GM12878 (cell line): ENCODE results near the gene CRYBA2. TPM values are rescaled to one million over a fixed set of nuclear protein-coding genes. Genes with fewer than 3 reads are reported as not detected.
A peak's percentile ranks its signal among the peaks of the same experiment; 100 is the strongest.

Experiments
- ATAC-seq: fragments of 200-7000 bp; cut with Tn5 transposase; 3 replicates; pipeline ENCODE4 v1.9.1; 2020; ENCODE audit warnings: mild to moderate bottlenecking, moderate library complexity
- BruUV-seq: library from RNA; stranded (reverse); fragments of 400-500 nt; replicated peaks from 2 replicates; lab custom pipeline; 2021; lab: Mats Ljungman, UMichigan
- CTCF ChIA-PET: fragments of 300-600 bp; sonication (Branson Sonifier 250); formaldehyde crosslinking; extraction: SDS; loops from one replicate; lab custom pipeline; 2021; ENCODE audit warnings: inconsistent platforms; lab: Yijun Ruan, JAX
- POLR2A ChIA-PET: fragments of 350-600 bp; formaldehyde crosslinking; extraction: SDS; loops from one replicate; lab custom pipeline; 2021; ENCODE audit warnings: inconsistent platforms; lab: Charles Lee
- RAD21 ChIA-PET: fragments of 300-600 bp; sonication (Branson Sonifier 250); formaldehyde crosslinking; loops from one replicate; lab custom pipeline; 2023; ENCODE audit warnings: antibody characterized with exemption; ENCODE audit not compliant: unreplicated experiment; lab: Charles Lee
- SMC1A ChIA-PET: fragments of 300-600 bp; sonication (Branson Sonifier 250); formaldehyde crosslinking; loops from one replicate; lab custom pipeline; 2023; ENCODE audit not compliant: unreplicated experiment, uncharacterized antibody; lab: Charles Lee
- DNase-seq: peaks from one replicate; pipeline ENCODE4 v3.0.0-alpha.2; 2011; ENCODE audit warnings: low read depth, low spot score
- FAIRE-seq: peaks from 3 replicates; lab custom pipeline; 2011; peaks lifted over from hg19 to GRCh38; lab: Jason Lieb, UNC
- H2AFZ ChIP-seq: 2 replicates; pipeline ENCODE4 v1.6.0; 2011; ENCODE audit warnings: low read depth, low read length, control low read depth; ENCODE audit not compliant: control insufficient read depth
- H3K27ac ChIP-seq: 2 replicates; pipeline ENCODE4 v1.5.1; 2011; ENCODE audit warnings: control low read depth; ENCODE audit not compliant: control insufficient read depth, insufficient read depth
- H3K27me3 ChIP-seq, 2 experiments: replicated peaks in 1 of 2; 2 replicates each; pipeline versions ENCODE4 v1.6.0 to v1.6.1; 2011; ENCODE audit warnings: low read length in 1 of 2; ENCODE audit not compliant: control insufficient read depth in 2 of 2, insufficient read depth in 2 of 2
- H3K36me3 ChIP-seq, 2 experiments: 2 replicates each; pipeline ENCODE4 v1.5.1; 2011; ENCODE audit warnings: low read length in 1 of 2; ENCODE audit not compliant: control insufficient read depth in 2 of 2, insufficient read depth in 2 of 2
- H3K4me1 ChIP-seq: 2 replicates; pipeline ENCODE4 v1.6.1; 2011; ENCODE audit warnings: mild to moderate bottlenecking, low read length, moderate library complexity, mixed read lengths; ENCODE audit not compliant: control insufficient read depth, insufficient read depth
- H3K4me2 ChIP-seq: 2 replicates; pipeline ENCODE4 v1.6.0; 2011; ENCODE audit warnings: control low read depth; ENCODE audit not compliant: control insufficient read depth, insufficient read depth
- H3K4me3 ChIP-seq: fragments of 200-600 bp; sonication (generic); 2 replicates; pipeline ENCODE4 v1.5.1; 2016
- H3K79me2 ChIP-seq: 2 replicates; pipeline ENCODE4 v1.6.0; 2011; ENCODE audit warnings: low read length; ENCODE audit not compliant: control insufficient read depth, insufficient read depth
- H3K9ac ChIP-seq: 2 replicates; pipeline ENCODE4 v1.8.0; 2011; ENCODE audit warnings: low read length, control low read depth, mixed read lengths; ENCODE audit not compliant: control insufficient read depth, insufficient read depth
- H3K9me3 ChIP-seq: replicated peaks from 3 replicates; pipeline ENCODE4 v1.5.1; 2011; ENCODE audit warnings: mild to moderate bottlenecking, low read length; ENCODE audit not compliant: control insufficient read depth, insufficient read depth
- H4K20me1 ChIP-seq: 2 replicates; pipeline ENCODE4 v1.6.0; 2011; ENCODE audit not compliant: control insufficient read depth, insufficient read depth
- BCLAF1 ChIP-seq: fragments of 450-650 bp; IDR thresholded peaks from 2 replicates; pipeline ENCODE4 v1.6.1; 2017; ENCODE audit warnings: antibody characterized with exemption, mild to moderate bottlenecking, moderate library complexity
- CTCF ChIP-seq, 3 experiments: IDR thresholded peaks in 2 of 3; conservative IDR thresholded peaks in 1 of 3; 2 replicates each; pipeline ENCODE4 v1.5.1; 2011; ENCODE audit warnings: low read depth in 3 of 3, low read length in 3 of 3, mild to moderate bottlenecking in 3 of 3, control low read depth in 2 of 3, moderate library complexity in 2 of 3, inconsistent platforms in 1 of 3, mixed read lengths in 1 of 3; ENCODE audit not compliant: control insufficient read depth in 2 of 3, insufficient read depth in 1 of 3; ENCODE audit errors: extremely low read depth in 1 of 3
- MEF2B ChIP-seq: fragments of 450-650 bp; IDR thresholded peaks from 2 replicates; pipeline ENCODE4 v1.6.1; 2018; ENCODE audit warnings: mild to moderate bottlenecking, moderate library complexity; ENCODE audit not compliant: partially characterized antibody, poor library complexity, severe bottlenecking
- MTA3 ChIP-seq: IDR thresholded peaks from 2 replicates; pipeline ENCODE4 v1.6.1; 2012; ENCODE audit warnings: low read length, inconsistent platforms, borderline replicate concordance
- NFXL1 ChIP-seq: fragments of 450-650 bp; IDR thresholded peaks from 2 replicates; pipeline ENCODE4 v1.6.1; 2017; ENCODE audit warnings: antibody characterized with exemption, mild to moderate bottlenecking, borderline replicate concordance
- STAT1 ChIP-seq: fragments of 450-650 bp; conservative IDR thresholded peaks from 2 replicates; pipeline ENCODE4 v1.6.1; 2014; ENCODE audit warnings: antibody characterized with exemption, mild to moderate bottlenecking
- ZBTB33 ChIP-seq: fragments of 450-650 bp; IDR thresholded peaks from 2 replicates; pipeline ENCODE4 v1.6.1; 2017; ENCODE audit warnings: mild to moderate bottlenecking
- ZNF274 ChIP-seq: IDR thresholded peaks from one replicate; pipeline ENCODE4 v1.8.0; 2011; ENCODE audit not compliant: insufficient read length, insufficient read depth
- ZNF687 ChIP-seq: fragments of 450-650 bp; IDR thresholded peaks from 2 replicates; pipeline ENCODE4 v1.6.1; 2017; ENCODE audit warnings: mild to moderate bottlenecking, moderate library complexity
- WGBS: methylation state at CpG from one replicate; pipeline ENCODE4 v1.1.6; 2016; ENCODE audit warnings: low lambda C conversion rate; ENCODE audit not compliant: insufficient replicate concordance, insufficient coverage; ENCODE audit errors: missing lambda C conversion rate; 5-methylcytosine and 5-hydroxymethylcytosine counted together
- in situ Hi-C: fragments of 300-500 bp; cut with MboI; formaldehyde crosslinking; loops from 9 replicates; pipeline ENCODE4 v1.14.3; 2018; ENCODE audit warnings: mixed read lengths
- intact Hi-C: fragments of 100-400 bp; cut with micrococcal nuclease; formaldehyde crosslinking; loops from one replicate; pipeline ENCODE4 v1.14.2; 2022; ENCODE audit not compliant: unreplicated experiment
- polyA plus RNA-seq, 11 experiments: library from polyadenylated mRNA; depleted of rRNA in 4 of 11; unstranded in 6 of 11; stranded (reverse) in 5 of 11; fragments of >200 nt; fragmentation: Nextera tagmentation in 4 of 11; fragmentation: Illumina TruSeq in 1 of 11; extraction: Ambion mirVana in 4 of 11; extraction: Trizol in 1 of 11; gene quantifications; 1 replicate in 1 of 11; 2 replicates in 10 of 11; pipeline versions ENCODE4 v1.2.1 to v1.2.3, GENCODE V29; 2011 to 2016; ENCODE audit warnings: inconsistent platforms in 2 of 11, missing spikeins in 2 of 11, low read depth in 1 of 11
- total RNA-seq, 4 experiments: library from RNA; depleted of rRNA in 3 of 4; stranded (reverse); fragments of >200 nt in 3 of 4; fragmentation: Illumina TruSeq in 1 of 4; extraction: Trizol in 1 of 4; gene quantifications; 2 replicates each; pipeline versions ENCODE4 v1.2.1 to v1.2.3, GENCODE V29; 2013 to 2021

The CRYBA2 gene
- total and polyA plus RNA-seq, 10 of the 15 experiments (the other 5 are each of a cell fraction or from before 2014, with no cell fraction given): not detected

GRCh38 chr2:219010162-219010756 is 17.0 kb upstream of the CRYBA2 start (continued):
- TF ChIP-seq BCLAF1: no peak
- no peak for TF ChIP-seq STAT1
- no peak for TF ChIP-seq MTA3
- peak; percentile 59 to 69 (median 61) for TF ChIP-seq CTCF (IDR thresholded peaks at IDR 0.05 in 2 of 3, conservative IDR thresholded peaks at IDR 0.05 in 1 of 3; ENCODE audit: control insufficient read depth in 2 of 3, extremely low read depth in 1 of 3, insufficient read depth in 1 of 3, low read depth in 3 of 3, low read length in 3 of 3)
- no peak for TF ChIP-seq ZNF274
- no peak for TF ChIP-seq MEF2B

GRCh38 chr2:219009294-219009693 is 16.1 kb upstream of the CRYBA2 start:
- Histone ChIP-seq H3K4me2 (no peak overlapping the region), H3K4me3 (no peak overlapping the region), H3K9me3 (no peaks in the 10 kb centered on the region), H3K27ac (no peak overlapping the region), H3K36me3 (no peaks in the 10 kb centered on the region), H4K20me1 (no peaks in the 10 kb centered on the region), H2AFZ (no peak overlapping the region), H3K79me2 (no peaks in the 10 kb centered on the region), H3K9ac (no peak overlapping the region), H3K27me3 (peaks cover 2% of the 10 kb centered on the region in 2 experiments), H3K4me1 (no peaks in the 10 kb centered on the region)
- WGBS: 38% methylated on average over 2 of the region's 2 CpGs
- DNase-seq (no peak), FAIRE-seq (no peak), ATAC-seq (no peak)
- RAD21 ChIA-PET: interaction anchor here (1.8 kb wide), 1 partner anchor 145 kb away, joined by 6 read pairs; no protein-coding TSS in a partner anchor
- intact Hi-C loops (no loop called here), in situ Hi-C loops (no loop called here)
- POLR2A ChIA-PET: no interaction called here
- CTCF ChIA-PET: interaction anchor here (1.4 to 1.5 kb wide), 3 partner anchors 20 to 145 kb away, joined by 4 to 9 read pairs (median 7); no protein-coding TSS in a partner anchor
- no TSS peak for BruUV-seq
- SMC1A ChIA-PET: interaction anchor here (1.8 to 2.5 kb wide), 2 partner anchors 143 to 146 kb away, joined by 6 to 9 read pairs; no protein-coding TSS in a partner anchor
- no peak for TF ChIP-seq NFXL1
- TF ChIP-seq ZNF687: no peak
- no peak for TF ChIP-seq ZBTB33
- no peak for TF ChIP-seq STAT1
- TF ChIP-seq MEF2B: no peak
